ENCODE results near the gene CYP27A1.

- TF ChIP-seq CTCF (IDR thresholded peaks at IDR 0.05; ENCODE audit: low read length): no peak
- no peak for TF ChIP-seq EZH2 (IDR thresholded peaks at IDR 0.05; ENCODE audit: borderline replicate concordance, low read length)
These were observed 35.0 kb upstream of the CYP27A1 start for GRCh38 chr2:218746960-218747359.
